ENCODE measurements around the gene KCNK2. TPM values are rescaled to one million over a fixed set of nuclear protein-coding genes. Genes with fewer than 3 reads are reported as not detected.

Gene KCNK2, protein sequence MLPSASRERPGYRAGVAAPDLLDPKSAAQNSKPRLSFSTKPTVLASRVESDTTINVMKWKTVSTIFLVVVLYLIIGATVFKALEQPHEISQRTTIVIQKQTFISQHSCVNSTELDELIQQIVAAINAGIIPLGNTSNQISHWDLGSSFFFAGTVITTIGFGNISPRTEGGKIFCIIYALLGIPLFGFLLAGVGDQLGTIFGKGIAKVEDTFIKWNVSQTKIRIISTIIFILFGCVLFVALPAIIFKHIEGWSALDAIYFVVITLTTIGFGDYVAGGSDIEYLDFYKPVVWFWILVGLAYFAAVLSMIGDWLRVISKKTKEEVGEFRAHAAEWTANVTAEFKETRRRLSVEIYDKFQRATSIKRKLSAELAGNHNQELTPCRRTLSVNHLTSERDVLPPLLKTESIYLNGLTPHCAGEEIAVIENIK
- polyA plus RNA-seq (ENCODE audit: insufficient read length in 3 of 3): 1 to 10 TPM; 1.7 to 2.6 (median 2.6) TPM
- long read RNA-seq, donor 1, partial matches to known transcripts: 0 of 2 reads
- long read RNA-seq, donor 1, other reads (novel, unspliced or antisense): 0 of 2 reads
- long read RNA-seq, donor 2: 0 reads
- long read RNA-seq, donor 3: 0 reads
- long read RNA-seq, donor 4: 0 reads
- long read RNA-seq, donor 5: 0 reads
- long read RNA-seq, donor 6: 0 reads
- long read RNA-seq, donor 7, partial matches to known transcripts: 0 of 1 reads
- long read RNA-seq, donor 7, other reads (novel, unspliced or antisense): 0 of 1 reads
- long read RNA-seq, donor 8: 0 reads
- long read RNA-seq, donor 9: 0 reads
- long read RNA-seq, donor 10: 0 reads
- long read RNA-seq, donor 11: 0 reads
- long read RNA-seq, donor 12: 0 reads
- long read RNA-seq, donor 13: 0 reads
- long read RNA-seq, donor 14: 0 reads
- long read RNA-seq, donor 15, partial matches to known transcripts: 0 of 1 reads
- long read RNA-seq, donor 15, other reads (novel, unspliced or antisense): 0 of 1 reads
- long read RNA-seq, donor 16, partial matches to known transcripts: 0 of 1 reads
- long read RNA-seq, donor 16, other reads (novel, unspliced or antisense): 0 of 1 reads

DNA sequence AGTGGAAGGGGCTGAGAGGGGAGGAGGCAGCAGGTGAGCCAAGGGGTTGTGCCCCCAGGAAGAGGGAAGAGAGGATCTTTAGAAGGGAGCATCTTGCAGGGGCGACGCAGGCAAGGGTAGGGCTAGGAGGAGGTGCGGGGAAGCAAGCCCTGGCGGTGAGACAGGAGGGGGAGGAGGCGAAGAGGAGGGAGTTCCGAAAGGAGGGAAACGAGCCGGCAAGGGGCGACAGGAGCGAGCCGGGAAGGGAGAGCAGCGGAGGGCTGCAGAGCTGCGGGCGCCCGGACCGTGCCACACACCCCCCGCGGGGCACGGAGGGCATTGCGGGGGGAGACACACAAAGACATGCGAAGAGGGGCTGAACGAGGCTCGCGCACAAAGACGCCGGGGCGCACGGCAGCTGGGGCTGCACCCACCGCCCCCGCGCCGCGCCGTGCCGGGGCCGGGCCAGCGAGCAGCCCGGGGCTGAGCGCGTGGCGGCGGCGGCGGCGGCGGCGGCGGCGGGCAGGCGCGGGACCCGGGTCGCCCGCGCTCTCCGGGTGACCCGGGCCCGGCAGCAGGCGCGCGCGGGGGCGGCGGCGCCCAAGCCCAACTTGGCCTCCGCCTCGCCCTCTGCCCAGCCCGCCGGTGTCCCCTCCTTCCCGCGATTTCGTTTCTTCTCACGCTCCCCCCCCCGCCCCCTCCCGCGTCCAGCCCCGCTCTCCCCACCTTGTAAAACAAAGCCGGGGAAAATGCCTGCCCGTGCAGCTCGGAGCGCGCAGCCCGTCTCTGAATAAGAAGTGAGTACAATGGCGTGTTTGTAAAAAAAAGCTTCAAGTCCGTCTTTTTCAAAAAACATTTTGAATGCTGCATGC lies at the start of gene KCNK2:
TSS of gene KCNK2 (plus strand) at position 206 of the 851 bp plus-strand sequence. CDS start 649 bp downstream, outside the sequence.
- DNase-seq: peak; percentile 19

DNA sequence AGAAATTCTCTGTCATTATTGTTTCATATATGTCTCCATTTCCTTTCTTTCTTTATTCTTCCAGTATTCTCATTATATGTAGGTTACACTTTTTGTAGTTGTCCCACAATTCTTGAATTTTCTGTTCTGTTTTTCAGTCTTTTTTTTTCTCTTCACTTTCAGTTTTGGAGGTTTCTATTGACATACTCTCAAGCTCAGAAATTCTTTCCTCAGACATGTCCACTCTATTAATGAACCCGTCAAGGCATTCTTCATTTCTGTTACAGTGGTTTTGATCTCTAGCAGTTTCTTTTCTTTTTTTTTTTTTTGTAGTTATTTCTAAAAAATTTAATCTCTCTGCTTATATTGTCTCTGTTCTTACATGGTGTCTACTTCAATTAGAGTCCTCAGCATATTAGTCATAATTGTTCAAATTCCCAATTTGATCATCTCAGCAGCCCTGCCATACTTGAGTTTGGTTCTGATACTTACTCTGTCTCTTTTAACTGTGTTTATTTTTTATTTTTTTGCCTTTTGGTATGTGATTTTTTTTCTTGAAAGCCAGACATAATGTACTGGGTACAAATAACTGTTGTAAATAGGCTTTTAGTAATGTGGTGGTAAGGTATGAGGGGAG lies 49.5 kb upstream of the KCNK2 start:
- no peak for DNase-seq

DNA sequence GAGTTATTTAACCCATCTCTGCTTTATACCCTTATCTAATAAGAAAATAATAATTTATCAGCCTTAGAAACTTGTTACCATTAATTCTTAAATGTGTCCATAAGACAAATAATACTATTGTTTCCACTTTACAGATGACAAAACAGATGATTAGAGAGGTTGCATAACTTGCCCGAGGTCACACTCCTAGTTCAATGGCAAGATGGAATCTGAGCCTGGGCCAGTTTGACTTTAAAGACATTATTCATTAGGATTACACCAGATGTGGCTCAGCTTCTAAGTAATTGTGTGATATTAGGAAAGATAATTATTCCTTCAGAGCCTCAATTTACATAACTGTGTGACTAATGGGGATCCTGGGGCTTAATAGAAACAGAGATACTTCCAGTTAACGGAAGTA lies 42.3 kb upstream of the KCNK2 start:
- no peak for DNase-seq

DNA sequence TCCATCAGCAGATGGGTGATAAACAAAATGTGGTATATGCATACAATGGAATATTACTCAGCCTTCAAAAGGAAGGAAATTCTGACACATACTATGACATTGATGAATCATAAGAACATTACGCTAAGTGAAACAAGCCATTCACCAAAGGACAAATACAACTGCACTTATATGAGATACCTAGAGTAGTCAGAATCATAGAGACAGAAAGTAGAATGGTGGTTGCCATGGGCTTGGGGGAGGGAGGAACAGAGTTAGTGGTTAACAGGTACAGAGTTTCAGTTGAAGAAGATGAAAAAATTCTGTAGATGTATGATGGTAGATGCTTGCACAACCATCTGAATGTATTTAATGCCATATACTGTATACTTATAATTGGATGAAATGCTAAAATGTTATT lies 39.1 kb upstream of the KCNK2 start:
- DNase-seq: no peak

DNA sequence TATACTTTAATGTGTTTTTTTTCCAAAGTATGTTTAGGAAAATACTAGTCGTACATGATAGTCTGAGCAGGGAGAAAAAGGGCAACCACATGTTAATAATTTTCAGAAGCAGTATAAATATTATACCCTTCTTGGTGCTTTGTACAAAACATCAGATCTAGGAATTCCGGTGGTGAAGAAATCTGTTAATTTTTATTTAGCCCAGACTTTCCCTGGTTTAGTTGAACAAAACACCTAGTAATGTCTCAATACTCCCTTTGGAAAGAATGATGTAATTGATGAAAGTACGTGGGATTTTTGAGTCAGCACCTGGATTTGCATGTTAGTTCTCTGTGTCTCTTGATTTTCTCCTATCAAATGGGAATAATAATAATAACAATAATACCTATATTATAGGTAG lies 38.4 kb upstream of the KCNK2 start:
- no peak for DNase-seq

DNA sequence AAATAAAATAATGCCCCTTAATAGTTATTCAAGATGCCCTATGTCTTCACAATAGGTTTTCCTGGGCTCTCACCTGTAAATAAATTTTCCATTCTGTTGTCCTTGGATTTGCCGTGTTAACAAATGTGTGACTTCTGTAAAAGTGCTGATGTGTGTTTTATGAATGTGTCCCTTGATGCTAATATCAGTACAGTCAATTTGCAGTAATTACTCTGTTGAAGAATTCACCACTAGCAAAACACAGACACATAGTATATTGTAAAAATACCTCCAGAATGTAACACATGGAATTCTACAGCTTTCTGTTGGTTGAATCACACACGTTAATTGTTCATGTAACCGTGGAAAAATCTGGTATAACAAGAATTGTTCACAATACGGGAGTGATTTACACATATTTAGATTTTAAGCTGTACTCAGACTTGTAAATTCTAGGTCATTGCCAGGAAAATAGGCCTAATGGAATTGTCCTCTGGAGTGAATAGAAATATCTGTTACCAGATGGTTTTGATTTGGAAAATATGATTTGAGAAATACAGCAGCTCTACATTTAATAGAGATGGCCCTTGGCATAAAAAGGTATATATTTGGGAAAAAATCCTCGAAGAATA lies 36.7 kb upstream of the KCNK2 start:
- no peak for DNase-seq

DNA sequence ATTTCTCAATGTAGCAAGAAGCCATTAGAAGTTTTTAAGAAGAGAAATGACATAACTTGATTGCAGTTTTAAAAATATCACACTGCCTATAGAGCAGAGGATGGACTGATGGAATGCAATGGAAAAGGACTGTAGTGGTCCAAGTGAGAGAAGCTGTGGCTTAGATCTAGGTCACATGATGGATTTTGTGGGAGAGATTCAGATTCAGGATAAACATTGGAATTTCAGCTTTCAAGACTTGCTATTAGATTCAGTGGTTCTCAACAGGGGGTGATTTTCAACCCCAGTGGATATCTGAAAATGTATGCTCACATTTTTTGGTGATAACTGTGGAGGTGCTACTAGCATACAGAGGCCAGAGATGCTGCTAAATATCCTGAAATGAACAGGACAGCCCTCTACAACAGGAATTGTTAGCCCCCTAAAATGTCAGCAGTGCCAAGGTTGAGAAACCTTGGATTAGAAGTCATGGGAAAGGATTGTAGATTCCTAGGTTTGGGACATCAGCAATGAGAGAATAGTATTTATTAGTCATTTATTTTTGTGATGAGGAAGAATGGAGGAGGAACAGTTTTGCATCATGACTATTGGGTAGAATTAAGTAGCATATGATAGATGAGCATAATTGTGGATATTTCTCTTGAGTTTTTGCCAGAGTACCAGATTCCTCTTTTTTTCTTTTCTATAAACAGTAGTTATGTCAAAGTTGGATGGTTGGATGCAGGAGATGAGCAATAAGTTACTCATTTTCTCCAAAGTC lies 30.1 kb upstream of the KCNK2 start:
- no peak for DNase-seq

DNA sequence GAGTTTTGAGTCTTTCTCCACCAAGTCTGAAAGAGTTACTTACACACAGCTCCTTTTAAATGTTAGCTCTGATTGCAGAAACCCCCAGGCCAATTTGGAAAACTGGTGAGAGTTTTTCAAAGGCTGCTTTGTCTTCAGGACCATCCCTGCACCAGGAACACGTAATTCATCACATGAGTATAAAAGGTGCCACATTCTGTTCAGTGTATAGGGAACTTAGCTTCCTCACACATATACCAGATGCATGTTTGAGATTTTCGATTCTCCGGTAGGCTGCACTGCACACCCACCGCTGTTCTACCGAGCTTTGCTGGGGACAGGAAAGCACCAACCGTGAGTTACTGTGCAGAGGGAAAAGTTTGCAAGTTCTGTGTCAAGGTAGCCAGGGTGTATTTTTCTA lies 28.3 kb upstream of the KCNK2 start:
- no peak for DNase-seq

DNA sequence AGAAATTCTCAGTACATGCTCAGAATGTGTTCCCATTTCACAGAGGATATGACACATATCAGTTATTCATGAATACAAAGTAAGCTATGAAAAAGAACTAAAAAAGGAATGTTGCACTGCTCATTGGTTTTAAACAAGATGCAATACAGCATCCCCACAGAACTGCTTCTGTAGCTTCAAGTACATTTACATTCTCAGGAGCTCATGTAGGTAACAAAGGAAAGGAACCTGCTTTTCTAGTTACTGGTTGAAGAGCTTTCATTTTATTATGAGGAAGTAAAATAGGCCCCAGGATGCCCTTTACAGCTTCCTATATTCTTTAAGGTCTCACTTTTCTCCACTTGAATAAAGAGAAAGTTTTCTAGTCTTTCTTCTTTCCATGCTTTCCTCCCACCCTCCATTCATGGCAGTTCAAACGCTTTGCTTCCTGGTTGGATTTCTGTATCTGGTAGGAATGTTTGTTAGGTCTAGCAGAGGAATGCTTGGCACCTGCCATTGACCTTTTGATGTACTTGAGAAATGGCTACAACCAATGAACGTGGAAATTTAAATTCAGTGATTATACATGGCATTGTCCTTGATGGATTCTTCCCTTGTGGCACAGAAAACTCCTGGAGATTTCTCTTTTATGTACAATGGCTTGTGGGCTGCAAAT lies 27.1 kb upstream of the KCNK2 start:
- DNase-seq: no peak

DNA sequence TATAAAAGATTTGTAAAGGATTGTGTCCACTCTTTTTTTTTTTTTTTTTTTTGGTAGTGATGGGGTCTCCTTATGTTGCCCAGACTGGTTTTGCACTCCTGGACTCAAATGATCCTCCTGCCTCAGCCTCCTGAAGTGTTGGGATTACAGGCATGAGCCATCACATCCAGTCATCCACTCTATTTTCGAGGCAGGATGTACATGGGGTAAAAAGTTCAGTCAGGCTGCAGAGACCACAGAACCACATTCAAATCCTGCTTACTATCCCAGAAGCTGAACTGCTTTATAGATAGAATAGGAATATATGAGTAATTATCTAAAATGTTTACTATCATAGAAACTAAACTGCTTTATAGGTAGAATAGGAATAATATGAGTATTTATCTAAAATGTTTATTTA lies 26.0 kb upstream of the KCNK2 start:
- DNase-seq: no peak

DNA sequence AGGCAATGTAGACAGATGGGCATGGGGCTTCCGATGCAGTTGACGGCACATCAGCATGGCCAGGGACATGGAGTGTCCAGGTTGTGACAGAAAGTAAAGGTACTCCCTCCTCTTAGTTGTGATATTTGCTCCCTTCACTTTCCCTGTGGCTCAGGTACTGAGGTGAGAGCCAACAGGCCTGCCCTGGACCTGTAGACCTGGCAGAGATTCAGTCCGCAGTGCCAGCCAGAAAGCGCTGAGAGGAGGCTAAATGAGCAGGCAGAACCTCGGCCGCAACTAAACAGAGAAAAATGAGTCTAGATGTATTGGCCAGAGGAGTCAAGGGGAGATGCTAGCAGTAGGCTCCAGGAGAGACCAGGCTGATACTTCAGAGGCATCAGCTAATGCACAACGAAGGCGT lies 22.6 kb upstream of the KCNK2 start:
- DNase-seq: no peak

DNA sequence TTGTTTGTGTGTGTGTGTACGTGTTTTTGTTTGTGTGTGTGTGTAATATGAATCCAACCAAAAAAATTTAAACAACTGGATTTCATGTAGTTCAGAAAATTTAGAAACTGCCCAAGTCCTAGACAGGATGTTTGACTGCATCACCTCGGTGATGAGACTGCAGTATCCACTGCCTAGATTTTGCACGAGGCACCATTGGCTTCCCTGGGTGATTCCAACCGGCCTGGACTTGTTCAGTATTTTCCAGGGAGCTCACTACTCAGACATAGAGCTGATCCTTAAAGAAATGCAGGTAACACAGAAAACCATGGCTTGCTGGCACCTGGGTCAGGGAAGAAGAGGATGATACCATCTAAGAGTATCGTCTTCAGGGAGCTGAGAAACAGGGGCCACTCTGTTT lies 18.2 kb upstream of the KCNK2 start:
- no peak for DNase-seq

DNA sequence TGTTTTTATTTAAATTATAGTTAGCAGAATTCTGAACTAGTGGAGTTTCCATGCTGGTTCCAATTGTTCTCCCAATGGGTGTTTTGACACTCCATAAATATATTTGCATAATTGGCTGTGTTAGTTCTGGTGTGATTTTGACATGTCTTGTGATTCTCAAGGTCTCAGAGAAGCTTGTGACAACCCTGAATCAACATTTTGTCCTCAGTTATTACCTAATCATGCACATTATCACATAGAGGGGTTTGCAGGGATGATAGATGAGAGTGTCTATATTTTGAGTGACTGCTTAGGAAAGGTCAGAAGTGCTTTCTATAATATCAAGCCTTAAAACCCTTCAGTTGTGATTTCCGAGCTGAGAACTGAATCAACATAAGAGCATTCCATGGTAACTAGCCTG lies 11.5 kb upstream of the KCNK2 start:
- DNase-seq: no peak

DNA sequence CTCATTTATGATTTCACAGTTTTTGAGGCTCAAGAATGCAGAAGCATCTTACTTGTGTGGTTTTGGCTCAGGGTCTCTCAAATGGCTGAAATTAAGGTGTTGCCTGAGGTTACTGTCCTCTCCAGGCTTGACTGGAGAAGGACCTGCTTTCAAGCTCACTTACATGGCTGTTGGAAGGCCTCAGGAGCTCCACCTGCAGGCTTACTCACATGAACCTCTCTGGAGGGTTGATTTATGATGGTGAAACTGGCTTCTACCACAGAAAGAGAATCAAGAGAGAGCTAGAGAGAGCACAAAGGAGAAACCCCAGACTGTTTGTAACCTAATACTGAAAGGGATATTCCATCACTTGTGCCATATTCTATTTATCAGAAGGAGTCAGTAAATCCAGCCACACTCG lies 6.2 kb upstream of the KCNK2 start:
- no peak for DNase-seq

DNA sequence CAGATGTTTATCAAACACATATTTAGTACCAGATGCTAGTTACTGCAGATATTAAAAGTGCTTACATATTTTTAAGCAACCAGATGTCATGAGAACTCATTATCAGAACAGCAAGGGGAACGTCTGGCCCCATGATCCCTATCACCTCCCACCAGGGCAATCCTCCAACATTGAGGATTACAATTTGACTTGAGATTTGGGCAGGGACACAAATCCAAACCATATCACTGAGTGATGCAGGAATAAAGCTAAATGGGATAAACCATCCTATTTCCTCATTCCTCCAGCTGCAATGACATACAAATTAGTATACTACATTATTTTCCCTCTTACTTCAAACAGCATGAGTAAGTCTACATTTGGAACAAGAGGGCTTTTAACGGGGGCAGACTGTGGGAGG lies 3.1 kb upstream of the KCNK2 start:
- DNase-seq: no peak

DNA sequence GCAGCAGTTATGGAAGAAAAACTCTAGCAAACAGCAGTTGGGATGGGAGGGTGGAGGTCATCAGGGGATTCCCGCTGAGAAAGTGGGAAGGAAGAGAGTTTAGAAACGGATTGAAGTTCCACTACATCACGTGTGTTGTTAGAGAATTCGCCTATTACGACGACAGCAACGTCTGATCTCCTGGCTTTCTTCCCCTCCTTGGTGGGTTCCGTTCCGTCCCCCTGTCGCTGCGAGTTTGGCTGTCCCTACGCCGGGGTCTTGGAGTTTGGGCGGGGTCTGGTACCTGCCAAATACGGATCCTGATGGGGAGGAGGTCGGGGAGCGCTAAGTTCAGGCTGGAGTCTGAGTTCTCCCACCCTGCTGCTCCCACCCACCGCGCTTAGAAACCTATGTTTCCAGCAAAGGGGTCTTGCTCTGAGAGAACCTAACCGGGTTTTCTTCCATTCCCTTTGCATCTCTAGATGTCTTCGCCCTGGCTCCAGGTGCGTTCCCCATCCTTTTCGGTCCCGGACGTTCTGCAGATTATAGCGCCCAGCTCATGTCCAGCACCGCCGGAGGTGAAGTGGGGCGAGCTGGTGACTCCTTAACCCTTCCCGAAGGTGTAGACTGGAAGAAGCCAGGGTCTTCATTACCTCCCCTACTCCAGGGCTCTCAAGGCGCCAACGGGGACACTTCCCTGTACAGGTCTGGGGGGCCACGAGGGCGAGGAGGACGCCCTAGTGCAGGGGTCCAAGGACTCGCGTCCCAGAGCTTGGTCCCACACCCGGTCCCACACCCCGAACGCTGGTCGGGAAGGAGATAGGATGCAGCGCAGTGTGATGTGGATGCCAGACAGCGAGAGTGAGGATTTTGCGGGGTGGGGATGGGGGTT lies 641 bp upstream of the KCNK2 start:
- DNase-seq: peak; percentile 5

DNA sequence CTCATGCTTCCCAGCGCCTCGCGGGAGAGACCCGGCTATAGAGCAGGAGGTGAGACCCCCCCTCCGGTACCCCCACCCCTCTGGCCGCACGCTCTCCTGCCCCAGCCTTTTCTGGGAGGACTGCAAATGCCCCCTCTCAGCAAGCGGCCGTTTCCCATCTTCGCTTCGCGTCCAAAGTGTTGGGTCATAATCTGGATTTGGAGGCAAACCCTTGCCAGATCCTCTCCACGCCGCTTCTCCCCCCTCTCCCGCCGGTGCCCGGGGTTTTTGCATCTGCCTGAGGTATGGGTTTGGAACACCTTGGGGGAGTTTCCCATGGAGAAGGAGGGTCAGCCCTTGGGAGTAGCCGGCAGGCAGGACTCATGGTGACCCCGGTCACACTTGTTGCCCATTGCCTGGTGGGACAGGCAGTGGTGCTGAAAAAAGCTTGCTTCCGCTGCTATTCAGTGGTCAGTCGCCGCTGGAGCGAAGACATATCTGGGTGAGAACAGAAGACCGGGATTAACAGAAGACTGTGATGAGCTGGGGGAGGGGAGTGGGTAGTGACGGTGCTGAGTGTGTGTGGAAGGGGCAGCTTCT lies 935 bp downstream of the KCNK2 start:
- peak; percentile 54 for DNase-seq

DNA sequence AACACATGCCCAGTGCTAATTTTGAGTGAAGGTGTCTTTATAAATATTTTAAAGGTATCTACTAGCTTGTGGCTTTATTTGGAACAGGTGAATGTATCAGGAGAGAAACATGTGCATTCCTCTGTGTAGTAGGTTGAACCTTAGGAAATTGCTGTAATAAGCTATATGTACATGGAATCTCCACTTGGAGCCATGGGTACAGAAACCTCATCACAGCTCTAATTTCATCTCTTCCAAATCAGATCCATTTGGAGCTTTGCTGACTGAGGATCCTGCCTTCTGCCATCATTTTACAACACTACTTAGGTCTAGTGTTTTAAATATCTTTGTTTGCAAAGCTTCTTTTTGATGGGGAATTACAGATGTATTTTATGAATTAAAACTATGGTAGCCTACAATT lies 2.1 kb downstream of the KCNK2 start:
- no peak for DNase-seq
